Testis (tissue), 3 donors: ENCODE measurements around the gene PODXL2. TPM values are rescaled to one million over a fixed set of nuclear protein-coding genes. Genes with fewer than 3 reads are reported as not detected.

ENCODE experiments used
- DNase-seq: peaks from one replicate; pipeline ENCODE4 v3.0.0-alpha.2; 2019
- H3K27ac ChIP-seq, 2 donors: fragments of 200-600 bp; sonication (generic); one replicate each; pipeline ENCODE4 v1.5.1; 2019
- H3K27me3 ChIP-seq: fragments of 200-600 bp; sonication (generic); one replicate; pipeline ENCODE4 v1.5.1; 2019
- H3K36me3 ChIP-seq: fragments of 200-600 bp; sonication (generic); one replicate; pipeline ENCODE4 v1.5.1; 2017; ENCODE audit warnings: low read depth; ENCODE audit errors: missing control alignments
- H3K4me1 ChIP-seq: fragments of 200-600 bp; sonication (generic); one replicate; pipeline ENCODE4 v1.5.1; 2019
- H3K4me3 ChIP-seq, 2 donors: fragments of 200-600 bp; sonication (generic); one replicate each; pipeline ENCODE4 v1.5.1; 2017 to 2019
- H3K9me3 ChIP-seq: fragments of 200-600 bp; sonication (generic); one replicate; pipeline ENCODE4 v1.5.1; 2017
- POLR2A ChIP-seq: fragments of 450-650 bp; IDR thresholded peaks from one replicate; pipeline ENCODE4 v1.6.1; 2017; ENCODE audit warnings: antibody characterized with exemption, mild to moderate bottlenecking, moderate library complexity
- WGBS, 2 donors: methylation state at CpG; one replicate each; pipeline ENCODE4 v1.1.5; 2018; 5-methylcytosine and 5-hydroxymethylcytosine counted together
- intact Hi-C: fragments of 100-400 bp; cut with DNase I; formaldehyde crosslinking; loops from one replicate; pipeline ENCODE4 v1.15.1; 2023; ENCODE audit warnings: low total_unique reads
- polyA plus RNA-seq: library from polyadenylated mRNA; stranded (reverse); fragments of 350-450 nt; fragmentation: Illumina TruSeq; extraction: RNeasy Lipid Tissue Mini Kit (QIAGEN cat#74804); gene quantifications from one replicate; pipeline ENCODE4 v1.2.3, GENCODE V29; 2014; ENCODE audit warnings: low read depth, low replicate concordance; ENCODE audit not compliant: insufficient read depth
- total RNA-seq, 2 donors: library from RNA; depleted of rRNA; stranded (reverse); fragments of >200 nt; gene quantifications; one replicate each; pipeline ENCODE4 v1.2.3, GENCODE V29; 2016
- TF ChIP-seq, protein P1 (sequence below), 3 experiments: fragments of 450-650 bp in 2 of 3; fragments of 200-600 bp in 1 of 3; sonication (generic) in 1 of 3; IDR thresholded peaks; one replicate each; pipeline ENCODE4 v1.5.1; 2016 to 2019; ENCODE audit warnings: antibody characterized with exemption in 3 of 3, mild to moderate bottlenecking in 2 of 3, moderate library complexity in 1 of 3

The PODXL2 gene
- total and polyA plus RNA-seq, 3 donors from 2014 or later: 51.3 to 88.8 (median 71.9) TPM

- no peak for DNase-seq
- intact Hi-C loops: no loop called here
- no peak for TF ChIP-seq POLR2A
- TF ChIP-seq, protein P1, sequence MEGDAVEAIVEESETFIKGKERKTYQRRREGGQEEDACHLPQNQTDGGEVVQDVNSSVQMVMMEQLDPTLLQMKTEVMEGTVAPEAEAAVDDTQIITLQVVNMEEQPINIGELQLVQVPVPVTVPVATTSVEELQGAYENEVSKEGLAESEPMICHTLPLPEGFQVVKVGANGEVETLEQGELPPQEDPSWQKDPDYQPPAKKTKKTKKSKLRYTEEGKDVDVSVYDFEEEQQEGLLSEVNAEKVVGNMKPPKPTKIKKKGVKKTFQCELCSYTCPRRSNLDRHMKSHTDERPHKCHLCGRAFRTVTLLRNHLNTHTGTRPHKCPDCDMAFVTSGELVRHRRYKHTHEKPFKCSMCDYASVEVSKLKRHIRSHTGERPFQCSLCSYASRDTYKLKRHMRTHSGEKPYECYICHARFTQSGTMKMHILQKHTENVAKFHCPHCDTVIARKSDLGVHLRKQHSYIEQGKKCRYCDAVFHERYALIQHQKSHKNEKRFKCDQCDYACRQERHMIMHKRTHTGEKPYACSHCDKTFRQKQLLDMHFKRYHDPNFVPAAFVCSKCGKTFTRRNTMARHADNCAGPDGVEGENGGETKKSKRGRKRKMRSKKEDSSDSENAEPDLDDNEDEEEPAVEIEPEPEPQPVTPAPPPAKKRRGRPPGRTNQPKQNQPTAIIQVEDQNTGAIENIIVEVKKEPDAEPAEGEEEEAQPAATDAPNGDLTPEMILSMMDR (IDR thresholded peaks at IDR 0.05): no peak
- H3K27me3 ChIP-seq: no peaks in the 10 kb centered on the region
- no peak overlapping the region for H3K4me3 ChIP-seq
- no peaks in the 10 kb centered on the region for H3K36me3 ChIP-seq
- H3K4me1 ChIP-seq: peaks cover 22% of the 10 kb centered on the region
- H3K9me3 ChIP-seq: no peaks in the 10 kb centered on the region
- no peak overlapping the region for H3K27ac ChIP-seq
- WGBS, 2 donors: 67 to 72% methylated on average over 3 of the region's 3 CpGs
These were observed 89.9 kb downstream of the PODXL2 start for GRCh38 chr3:127718916-127719290.

DNA sequence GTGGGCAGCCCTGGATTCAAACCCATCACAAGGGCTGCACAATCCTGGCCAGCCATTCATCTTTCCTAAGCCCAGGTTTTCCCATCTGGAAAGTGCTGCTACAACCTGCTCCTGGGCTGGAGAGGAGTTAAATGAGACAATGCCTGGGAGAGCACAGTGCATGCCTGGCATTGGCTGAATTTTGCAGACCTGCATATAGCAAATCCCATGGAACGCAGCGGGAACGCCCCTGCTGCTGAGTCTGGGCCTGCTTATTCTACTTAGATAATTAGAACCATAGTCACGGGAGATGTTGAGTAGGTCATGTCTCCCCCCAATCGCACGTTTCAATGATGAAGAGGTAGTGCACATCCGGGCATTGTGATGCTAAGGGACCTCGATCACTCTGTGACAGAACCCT, 90.4 kb downstream of the PODXL2 start:
- TF ChIP-seq, protein P1 (IDR thresholded peaks at IDR 0.05): no peak
- TF ChIP-seq POLR2A: no peak
- peaks cover 17% of the 10 kb centered on the region for H3K4me1 ChIP-seq
- intact Hi-C loops: no loop called here
- no peaks in the 10 kb centered on the region for H3K9me3 ChIP-seq
- 86 to 92% methylated on average over 8 of the region's 8 CpGs for WGBS, 2 donors
- no peaks in the 10 kb centered on the region for H3K36me3 ChIP-seq
- DNase-seq: no peak
- no peak overlapping the region for H3K4me3 ChIP-seq
- no peak overlapping the region for H3K27ac ChIP-seq
- no peaks in the 10 kb centered on the region for H3K27me3 ChIP-seq

GRCh38 chr3:127720161-127720823, 91.3 kb downstream of the PODXL2 start:
- TF ChIP-seq POLR2A: no peak
- TF ChIP-seq, protein P1 (IDR thresholded peaks at IDR 0.05): no peak
- Histone ChIP-seq H3K4me3 (no peak overlapping the region), H3K4me1 (peaks cover 16% of the 10 kb centered on the region), H3K27ac (no peak overlapping the region), H3K36me3 (no peaks in the 10 kb centered on the region), H3K27me3 (no peaks in the 10 kb centered on the region), H3K9me3 (no peaks in the 10 kb centered on the region)
- no peak for DNase-seq
- 92 to 94% methylated on average over 15 of the region's 15 CpGs for WGBS, 2 donors
- intact Hi-C loops: no loop called here

DNA sequence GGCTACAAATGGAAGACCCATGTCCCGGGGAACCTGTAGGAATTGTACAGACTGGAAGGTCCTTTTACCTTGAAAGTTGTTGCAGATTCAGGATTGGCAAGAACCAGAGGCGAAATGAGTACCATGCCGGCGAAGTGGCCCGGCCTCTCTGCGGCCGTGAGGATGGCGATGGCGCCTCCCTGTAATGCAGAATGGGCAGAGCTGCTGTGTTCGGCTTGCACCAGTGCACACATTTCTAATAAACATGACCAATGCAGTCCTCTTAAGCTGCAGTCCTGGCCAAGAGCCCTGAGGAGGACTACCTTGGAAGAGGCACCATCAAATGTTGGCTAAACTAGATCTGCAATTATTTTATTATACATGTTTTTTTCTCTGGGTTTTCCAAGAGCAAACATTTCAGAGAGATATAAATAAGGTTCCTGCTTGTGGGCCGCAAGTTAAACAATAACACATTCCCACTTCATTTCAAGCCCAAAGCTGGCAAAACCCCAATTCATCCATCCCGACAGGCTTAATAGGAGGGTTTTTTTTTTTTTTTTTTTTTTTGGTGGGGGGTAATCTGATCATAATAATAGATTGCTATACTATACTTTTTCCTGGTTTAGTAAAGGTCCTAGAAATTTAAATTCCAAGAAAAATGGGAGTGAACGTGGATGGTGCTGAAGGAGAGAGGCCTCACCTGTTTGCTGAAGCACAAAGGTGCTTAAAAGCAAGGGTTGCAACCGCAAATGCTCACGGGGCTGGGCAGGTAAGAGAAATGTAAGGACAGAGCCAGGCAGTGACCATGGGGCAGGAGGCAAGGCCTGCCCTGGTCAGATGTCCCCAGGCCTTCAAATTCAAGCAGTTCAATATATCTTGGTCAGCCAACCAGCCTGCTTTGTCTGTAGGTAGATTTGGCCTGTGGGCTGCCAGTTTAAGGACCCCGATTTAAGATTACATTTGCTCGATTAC, 92.3 kb downstream of the PODXL2 start:
- Histone ChIP-seq H3K27me3 (no peaks in the 10 kb centered on the region), H3K4me3 (no peak overlapping the region), H3K9me3 (no peaks in the 10 kb centered on the region), H3K36me3 (no peaks in the 10 kb centered on the region), H3K27ac (no peak overlapping the region), H3K4me1 (peaks cover 16% of the 10 kb centered on the region)
- TF ChIP-seq, protein P1 (IDR thresholded peaks at IDR 0.05): no peak
- TF ChIP-seq POLR2A: no peak
- no peak for DNase-seq
- 93% methylated on average over 17 of the region's 17 CpGs for WGBS, 2 donors
- intact Hi-C loops: no loop called here
